ENCODE data around the gene ATP6V1B1.

GRCh38 chr2:70930371-70931329 lies 5.0 kb upstream of the ATP6V1B1 start:
- TF ChIP-seq CTCF (IDR thresholded peaks at IDR 0.05) (no peak), POLR2A (IDR thresholded peaks at IDR 0.05) (no peak)

Measured in esophagus squamous epithelium (tissue), 4 donors.